Ecto neural progenitor cell (in vitro differentiated cells): ENCODE measurements around the gene HBA2.
"Not testable (repeated sequence)": the region's sequence is repeated elsewhere in the genome, so short reads cannot be mapped to it uniquely, and the experiment has no call there.

ENCODE experiments used
- DNase-seq: peaks from one replicate; pipeline ENCODE4 v3.0.0-alpha.2; 2018; ENCODE audit warnings: low spot score

The HBA2 gene

DNA sequence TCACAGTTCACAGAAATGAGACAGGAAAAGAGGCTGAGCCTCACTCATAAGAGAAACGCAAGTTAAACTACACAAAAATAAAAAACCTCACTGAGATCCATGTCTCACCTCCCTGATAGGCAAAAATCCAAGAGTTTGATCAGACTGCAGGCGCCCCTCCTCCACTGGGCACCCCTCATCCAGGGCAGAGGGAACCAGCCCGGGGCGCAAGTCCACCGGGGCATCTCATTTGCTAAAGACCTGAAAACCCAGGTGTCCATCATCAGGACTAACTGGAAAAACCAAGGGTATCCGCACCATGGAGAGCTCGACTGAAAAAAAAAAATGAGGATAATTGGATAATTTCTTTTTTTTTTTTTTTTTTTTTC is 17.7 kb upstream of the HBA2 start:
- DNase-seq, result no peak

DNA sequence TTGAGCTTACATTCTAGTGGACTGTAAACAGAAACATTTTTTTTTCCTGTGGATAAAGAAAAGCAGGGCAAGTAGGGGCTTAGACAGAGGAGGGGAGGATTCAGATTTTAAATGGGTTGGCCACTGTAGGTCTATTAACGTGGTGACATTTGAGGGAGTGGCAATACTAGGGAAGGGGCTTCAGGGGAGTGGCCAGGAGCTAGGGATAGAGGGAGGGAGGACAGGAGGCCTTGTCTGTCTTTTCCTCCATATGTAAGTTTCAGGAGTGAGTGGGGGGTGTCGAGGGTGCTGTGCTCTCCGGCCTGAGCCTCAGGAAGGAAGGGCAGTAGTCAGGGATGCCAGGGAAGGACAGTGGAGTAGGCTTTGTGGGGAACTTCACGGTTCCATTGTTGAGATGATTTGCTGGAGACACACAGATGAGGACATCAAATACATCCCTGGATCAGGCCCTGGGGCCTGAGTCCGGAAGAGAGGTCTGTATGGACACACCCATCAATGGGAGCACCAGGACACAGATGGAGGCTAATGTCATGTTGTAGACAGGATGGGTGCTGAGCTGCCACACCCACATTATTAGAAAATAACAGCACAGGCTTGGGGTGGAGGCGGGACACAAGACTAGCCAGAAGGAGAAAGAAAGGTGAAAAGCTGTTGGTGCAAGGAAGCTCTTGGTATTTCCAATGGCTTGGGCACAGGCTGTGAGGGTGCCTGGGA is 13.4 kb upstream of the HBA2 start:
- no peak for DNase-seq

DNA sequence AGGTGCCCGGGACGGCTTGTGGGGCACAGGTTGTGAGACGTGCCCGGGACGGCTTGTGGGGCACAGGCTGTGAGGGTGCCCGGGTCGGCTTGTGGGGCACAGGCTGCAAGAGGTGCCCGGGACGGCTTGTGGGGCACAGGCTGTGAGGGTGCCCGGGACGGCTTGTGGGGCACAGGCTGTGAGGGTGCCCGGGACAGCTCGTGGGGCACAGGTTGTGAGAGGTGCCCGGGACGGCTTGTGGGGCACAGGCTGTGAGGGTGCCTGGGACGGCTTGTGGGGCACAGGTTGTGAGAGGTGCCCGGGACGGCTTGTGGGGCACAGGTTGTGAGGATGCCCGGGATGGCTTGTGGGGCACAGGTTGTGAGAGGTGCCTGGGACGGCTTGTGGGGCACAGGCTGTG is 12.4 kb upstream of the HBA2 start:
- DNase-seq, result not testable (repeated sequence)

DNA sequence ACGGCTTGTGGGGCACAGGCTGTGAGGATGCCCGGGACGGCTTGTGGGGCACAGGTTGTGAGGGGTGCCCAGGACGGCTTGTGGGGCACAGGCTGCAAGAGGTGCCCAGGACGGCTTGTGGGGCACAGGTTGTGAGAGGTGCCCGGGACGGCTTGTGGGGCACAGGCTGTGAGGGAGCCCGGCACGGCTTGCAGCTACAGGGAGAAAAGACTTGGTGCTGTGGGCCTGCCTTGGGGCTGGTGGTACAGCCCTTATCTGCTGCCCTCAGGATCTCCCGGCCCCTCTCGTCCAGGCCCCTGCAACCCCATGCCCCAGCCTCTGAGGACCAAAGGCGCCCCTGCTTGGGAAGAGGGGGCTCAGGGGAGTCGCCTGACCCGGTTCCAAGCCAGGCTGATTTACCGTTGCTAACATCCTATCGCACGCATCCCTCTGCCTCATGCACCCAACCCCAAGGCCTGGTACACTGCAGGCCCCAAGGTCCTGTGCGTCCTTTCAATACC is 11.9 kb upstream of the HBA2 start:
- DNase-seq, result no peak

DNA sequence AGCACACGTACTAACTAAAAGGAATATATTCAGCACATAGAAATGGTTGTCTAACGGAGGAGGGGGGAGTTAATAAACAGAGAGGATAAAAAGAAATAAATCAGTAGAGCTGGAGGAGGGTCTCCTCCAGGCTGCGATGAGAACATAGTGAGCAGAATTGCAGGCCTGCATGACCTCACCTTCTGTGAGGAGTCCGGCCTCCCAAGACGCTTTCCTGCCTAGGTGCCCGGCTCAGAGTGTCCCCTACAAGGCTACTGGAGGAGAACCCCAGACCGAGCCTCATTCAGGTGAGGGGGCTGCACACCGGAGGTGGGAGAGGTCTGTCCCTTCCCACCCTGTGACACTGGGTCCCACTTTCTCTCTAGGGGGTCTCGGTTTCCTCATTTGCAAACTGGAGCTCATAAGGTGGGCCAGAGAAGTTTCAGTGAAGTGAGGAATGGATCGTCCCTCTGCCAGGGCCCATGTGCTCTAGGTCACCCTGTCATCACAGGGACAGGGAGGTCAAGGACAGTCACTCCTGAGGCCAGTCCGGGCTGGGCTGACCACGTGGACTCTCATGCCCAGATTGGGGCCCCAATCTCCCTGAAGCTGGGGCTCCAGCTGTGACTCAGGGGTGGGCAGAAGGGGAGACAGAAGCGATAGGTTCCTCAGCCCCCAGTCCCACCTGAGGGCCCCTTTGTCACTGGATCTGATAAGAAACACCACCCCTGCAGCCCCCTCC is 10.2 kb upstream of the HBA2 start:
- DNase-seq, result no peak

DNA sequence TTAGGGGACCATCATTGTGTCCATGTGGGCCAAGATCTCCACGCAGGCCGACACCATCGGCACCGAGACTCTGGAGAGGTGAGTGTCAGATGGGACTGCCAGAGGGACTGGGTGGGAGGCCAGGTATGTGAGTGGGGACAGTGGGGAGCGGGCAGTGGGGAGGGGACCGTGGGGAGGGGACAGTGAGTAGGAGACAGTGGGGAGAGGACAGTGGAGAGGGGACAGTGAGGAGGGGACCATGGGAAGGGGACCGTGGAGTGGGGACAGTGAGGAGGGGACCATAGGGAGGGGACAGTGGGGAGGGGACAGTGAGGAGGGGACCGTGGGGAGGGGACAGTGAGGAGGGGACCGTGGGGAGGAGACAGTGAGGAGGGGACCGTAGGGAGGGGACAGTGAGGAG is 9.5 kb upstream of the HBA2 start:
- DNase-seq, result not testable (repeated sequence)

DNA sequence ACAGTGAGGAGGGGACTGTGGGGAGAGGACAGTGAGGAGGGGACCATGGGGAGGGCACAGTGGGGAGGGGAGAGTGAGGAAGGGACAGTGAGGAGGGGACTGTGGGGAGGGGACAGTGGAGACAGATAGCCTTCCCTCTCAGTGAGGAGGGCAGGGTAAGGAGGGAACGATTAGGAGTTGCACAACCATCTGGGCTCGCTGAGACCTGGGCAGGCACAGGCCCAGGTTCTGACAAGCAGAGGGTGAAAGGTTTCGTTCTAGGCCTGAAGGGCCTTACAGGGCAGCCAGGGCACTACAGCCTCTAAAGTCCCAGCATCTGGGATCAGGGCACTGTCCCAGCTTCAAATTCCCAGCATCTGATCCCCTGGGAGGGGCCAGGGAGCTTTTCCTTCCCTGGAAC is 9.0 kb upstream of the HBA2 start:
- DNase-seq, result not testable (repeated sequence)

DNA sequence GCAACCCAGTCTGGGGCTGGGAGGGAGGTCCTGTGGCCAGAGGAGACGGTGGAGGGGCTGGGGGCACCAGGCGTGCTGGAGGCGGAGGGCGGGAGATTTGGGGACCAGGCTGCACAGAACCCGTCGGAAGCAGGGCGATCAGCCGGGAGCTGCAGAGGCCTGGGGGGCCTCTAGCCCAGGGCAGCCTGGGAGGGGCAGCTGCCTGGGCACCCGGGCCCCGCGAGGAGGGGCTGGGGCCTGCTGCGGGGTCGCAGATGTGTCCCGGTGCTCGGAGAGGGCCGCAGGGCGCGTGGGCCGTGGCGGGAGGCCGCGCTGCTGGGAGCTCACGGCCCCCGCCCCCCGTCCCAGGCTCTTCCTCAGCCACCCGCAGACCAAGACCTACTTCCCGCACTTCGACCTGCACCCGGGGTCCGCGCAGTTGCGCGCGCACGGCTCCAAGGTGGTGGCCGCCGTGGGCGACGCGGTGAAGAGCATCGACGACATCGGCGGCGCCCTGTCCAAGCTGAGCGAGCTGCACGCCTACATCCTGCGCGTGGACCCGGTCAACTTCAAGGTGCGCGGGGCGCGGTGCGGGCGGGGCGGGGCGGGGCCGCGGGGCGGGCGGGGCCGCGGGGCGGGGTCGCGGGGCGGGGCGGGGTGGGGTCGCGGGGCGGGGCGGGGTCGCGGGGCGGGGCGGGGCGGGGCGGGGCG is 8.4 kb upstream of the HBA2 start:
- not testable (repeated sequence) for DNase-seq

DNA sequence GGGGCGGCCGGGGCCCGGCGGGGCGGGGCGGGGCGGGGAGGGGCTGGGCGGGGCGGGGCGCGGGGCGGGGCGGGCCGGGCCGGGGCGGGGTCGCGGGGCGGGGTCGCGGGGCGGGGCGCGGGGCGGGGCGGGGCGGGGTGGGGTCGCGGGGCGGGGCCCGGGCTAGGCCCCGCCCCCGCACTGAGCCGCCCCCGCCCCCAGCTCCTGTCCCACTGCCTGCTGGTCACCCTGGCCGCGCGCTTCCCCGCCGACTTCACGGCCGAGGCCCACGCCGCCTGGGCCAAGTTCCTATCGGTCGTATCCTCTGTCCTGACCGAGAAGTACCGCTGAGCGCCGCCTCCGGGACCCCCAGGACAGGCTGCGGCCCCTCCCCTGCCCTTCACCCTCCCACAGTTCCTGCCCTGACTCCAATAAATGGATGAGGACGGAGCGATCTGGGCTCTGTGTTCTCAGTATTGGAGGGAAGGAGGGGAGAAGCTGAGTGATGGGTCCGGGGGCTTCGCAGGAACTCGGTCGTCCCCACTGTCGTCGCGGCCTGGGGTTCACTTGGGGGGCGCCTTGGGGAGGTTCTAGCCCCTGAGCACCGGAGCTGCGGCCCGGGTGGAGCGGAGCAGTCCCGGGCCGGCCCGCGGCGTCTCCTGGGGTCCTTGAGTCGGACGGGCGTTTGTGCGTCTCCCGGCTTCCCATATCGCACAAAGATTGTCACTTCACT is 7.7 kb upstream of the HBA2 start:
- no peak for DNase-seq

DNA sequence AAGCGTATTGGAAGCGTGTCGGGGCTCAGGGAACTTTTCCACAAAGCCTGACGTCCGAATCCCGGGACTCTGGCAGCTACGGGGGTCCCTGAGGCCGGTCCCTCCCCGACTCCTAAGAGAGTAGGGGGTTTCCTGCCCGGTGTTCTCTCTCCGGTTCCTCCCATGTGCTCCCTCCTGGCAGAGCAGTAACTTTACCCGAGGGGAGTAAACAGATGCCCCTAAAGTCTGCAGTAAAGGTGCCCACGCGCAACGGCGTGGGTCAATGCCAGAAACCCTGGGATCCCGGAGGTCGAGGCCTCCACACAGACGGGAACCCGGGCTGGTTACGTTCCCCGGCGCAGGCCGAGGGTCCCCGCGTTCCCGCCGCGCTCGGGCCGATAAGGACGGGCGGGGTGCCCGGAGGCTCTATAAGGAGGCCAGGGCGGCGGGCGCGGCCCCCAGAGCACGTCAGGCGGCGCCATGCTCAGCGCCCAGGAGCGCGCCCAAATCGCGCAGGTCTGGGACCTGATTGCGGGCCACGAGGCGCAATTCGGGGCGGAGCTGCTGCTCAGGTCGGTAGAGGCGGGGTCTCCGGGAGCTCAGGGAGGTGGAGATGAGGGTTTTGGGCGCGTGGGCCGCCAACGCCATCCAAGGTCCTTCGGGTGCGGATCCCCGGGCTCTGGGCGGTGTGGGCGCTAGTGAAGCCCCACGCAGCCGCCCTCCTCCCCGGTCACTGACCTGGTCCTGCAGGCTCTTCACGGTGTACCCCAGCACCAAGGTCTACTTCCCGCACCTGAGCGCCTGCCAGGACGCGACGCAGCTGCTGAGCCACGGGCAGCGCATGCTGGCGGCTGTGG is 6.9 kb upstream of the HBA2 start, which contains the start of gene HBM:
Gene HBM, plus strand, starts transcription at position 440 of the 836 bp plus-strand sequence. Its CDS starts 20 bp downstream, at position 460.
- DNase-seq, result no peak

DNA sequence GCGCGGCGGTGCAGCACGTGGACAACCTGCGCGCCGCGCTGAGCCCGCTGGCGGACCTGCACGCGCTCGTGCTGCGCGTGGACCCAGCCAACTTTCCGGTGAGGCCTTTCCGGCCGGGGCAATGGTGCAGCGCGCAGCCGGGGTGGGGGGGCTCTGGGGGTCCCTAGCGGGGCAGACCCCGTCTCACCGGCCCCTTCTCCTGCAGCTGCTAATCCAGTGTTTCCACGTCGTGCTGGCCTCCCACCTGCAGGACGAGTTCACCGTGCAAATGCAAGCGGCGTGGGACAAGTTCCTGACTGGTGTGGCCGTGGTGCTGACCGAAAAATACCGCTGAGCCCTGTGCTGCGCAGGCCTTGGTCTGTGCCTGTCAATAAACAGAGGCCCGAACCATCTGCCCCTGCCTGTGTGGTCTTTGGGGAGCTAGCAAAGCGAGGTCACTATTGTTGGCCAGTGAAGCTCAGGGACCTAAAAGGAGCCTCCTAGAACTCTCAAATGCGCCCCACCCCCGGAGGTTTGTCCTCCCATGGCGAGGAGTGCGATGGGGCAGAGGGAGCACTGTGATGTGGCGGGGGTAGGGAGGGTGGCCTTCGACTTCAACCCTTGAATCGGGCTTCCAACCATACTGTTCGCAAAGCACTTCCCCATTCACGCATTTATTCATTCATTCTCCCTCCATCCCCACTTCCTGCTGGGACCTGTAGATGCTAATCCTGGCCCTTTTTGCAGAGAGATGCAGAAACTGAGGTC is 6.1 kb upstream of the HBA2 start:
- DNase-seq, result no peak

DNA sequence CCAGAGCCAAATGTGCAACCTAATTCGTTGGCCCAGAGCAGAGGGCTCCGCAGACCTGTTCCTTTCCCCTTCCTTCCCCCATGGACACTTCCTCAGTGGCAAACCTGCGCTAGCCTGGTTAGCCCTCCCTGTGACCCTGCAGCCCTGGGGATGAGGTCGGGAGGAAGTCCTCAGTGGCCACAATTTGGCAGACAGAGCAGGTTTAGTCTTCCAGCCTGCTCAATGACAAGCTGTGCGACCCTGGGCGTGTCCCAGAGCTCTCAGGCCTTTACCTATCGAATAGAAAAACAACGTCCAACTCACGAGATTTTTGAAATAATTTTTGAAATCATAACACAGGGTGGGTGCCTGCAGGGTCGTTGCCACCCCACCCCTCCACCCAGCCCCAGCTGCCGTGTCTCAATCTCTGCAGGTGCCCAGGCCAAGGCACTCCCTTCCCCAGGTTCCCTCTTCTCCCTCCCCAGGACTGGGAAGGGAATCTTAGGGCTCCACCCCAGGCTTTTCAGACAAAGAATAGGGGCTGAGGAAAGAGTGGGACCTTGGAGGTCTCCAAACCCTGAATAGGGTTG is 5.5 kb upstream of the HBA2 start:
- no peak for DNase-seq

DNA sequence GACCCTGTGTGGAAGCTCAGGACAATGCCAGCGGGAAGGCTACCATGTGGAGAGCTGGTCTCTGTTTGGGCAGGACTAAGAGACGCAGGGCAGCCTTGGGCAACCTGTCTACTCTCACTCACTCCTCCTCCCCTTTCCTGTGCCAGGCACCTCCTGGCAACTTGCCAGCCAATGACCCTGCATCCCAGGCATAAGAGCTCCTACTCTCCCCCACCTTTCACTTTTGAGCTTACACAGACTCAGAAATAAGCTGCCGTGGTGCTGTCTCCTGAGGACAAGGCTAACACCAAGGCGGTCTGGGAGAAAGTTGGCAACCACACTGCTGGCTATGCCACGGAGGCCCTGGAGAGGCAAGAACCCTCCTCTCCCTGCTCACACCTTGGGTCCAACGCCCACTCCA is 4.3 kb upstream of the HBA2 start:
- DNase-seq, result no peak

DNA sequence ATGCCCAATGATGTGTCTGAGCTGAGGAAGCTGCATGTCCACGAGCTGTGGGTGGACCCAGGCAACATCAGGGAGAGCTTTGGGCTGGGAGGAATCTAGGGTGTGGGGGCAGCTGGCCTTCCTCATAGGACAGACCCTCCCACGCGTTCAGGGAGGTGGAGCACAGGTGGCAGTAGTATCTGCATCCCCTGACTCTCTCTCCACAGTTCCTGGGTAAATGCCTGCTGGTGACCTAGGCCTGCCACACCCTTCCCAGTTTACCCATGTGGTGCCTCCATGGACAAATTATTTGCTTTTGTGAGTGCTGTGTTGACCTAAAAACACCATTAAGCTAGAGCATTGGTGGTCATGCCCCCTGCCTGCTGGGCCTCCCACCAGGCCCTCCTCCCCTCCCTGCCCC is 3.7 kb upstream of the HBA2 start:
- no peak for DNase-seq

DNA sequence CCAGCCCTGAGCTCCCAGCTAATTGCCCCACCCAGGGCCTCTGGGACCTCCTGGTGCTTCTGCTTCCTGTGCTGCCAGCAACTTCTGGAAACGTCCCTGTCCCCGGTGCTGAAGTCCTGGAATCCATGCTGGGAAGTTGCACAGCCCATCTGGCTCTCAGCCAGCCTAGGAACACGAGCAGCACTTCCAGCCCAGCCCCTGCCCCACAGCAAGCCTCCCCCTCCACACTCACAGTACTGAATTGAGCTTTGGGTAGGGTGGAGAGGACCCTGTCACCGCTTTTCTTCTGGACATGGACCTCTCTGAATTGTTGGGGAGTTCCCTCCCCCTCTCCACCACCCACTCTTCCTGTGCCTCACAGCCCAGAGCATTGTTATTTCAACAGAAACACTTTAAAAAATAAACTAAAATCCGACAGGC is 2.6 kb upstream of the HBA2 start:
- DNase-seq, result not testable (repeated sequence)

DNA sequence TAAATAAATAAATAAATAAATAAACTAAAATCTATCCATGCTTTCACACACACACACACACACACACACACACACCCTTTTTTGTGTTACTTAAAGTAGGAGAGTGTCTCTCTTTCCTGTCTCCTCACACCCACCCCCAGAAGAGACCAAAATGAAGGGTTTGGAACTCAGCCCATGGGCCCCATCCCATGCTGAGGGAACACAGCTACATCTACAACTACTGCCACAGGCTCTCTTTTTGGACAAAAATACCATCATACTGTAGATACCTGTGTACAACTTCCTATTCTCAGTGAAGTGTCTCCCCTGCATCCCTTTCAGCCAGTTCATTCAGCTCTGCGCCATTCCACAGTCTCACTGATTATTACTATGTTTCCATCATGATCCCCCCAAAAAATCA is 1.9 kb upstream of the HBA2 start:
- no peak for DNase-seq

DNA sequence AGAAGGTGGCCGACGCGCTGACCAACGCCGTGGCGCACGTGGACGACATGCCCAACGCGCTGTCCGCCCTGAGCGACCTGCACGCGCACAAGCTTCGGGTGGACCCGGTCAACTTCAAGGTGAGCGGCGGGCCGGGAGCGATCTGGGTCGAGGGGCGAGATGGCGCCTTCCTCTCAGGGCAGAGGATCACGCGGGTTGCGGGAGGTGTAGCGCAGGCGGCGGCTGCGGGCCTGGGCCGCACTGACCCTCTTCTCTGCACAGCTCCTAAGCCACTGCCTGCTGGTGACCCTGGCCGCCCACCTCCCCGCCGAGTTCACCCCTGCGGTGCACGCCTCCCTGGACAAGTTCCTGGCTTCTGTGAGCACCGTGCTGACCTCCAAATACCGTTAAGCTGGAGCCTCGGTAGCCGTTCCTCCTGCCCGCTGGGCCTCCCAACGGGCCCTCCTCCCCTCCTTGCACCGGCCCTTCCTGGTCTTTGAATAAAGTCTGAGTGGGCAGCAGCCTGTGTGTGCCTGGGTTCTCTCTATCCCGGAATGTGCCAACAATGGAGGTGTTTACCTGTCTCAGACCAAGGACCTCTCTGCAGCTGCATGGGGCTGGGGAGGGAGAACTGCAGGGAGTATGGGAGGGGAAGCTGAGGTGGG is 657 bp downstream of the HBA2 start:
- not testable (repeated sequence) for DNase-seq

DNA sequence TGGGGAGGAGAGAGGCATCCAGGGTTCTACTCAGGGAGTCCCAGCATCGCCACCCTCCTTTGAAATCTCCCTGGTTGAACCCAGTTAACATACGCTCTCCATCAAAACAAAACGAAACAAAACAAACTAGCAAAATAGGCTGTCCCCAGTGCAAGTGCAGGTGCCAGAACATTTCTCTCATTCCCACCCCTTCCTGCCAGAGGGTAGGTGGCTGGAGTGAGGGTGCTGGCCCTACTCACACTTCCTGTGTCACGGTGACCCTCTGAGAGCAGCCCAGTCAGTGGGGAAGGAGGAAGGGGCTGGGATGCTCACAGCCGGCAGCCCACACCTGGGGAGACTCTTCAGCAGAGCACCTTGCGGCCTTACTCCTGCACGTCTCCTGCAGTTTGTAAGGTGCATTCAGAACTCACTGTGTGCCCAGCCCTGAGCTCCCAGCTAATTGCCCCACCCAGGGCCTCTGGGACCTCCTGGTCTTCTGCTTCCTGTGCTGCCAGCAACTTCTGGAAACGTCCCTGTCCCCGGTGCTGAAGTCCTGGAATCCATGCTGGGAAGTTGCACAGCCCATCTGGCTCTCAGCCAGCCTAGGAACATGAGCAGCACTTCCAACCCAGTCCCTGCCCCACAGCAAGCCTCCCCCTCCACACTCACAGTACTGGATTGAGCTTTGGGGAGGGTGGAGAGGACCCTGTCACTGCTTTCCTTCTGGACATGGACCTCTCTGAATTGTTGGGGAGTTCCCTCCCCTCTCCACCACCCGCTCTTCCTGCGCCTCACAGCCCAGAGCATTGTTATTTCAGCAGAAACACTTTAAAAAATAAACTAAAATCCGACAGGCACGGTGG is 1.5 kb downstream of the HBA2 start:
- DNase-seq, result not testable (repeated sequence)
